ENCODE data around the gene UEVLD. TPM values are rescaled to one million over a fixed set of nuclear protein-coding genes. Genes with fewer than 3 reads are reported as not detected.
A peak's percentile ranks its signal among the peaks of the same experiment; 100 is the strongest.

UEVLD gene
- polyA plus RNA-seq, 1 donor from 2014 or later, result 11.3 TPM

- Histone ChIP-seq H2AFZ (ENCODE audit: low read depth, low read length) (no peak overlapping the region), H3K9me3 (ENCODE audit: low read length) (no peaks in the 10 kb centered on the region), H3K36me3 (ENCODE audit: insufficient read depth, low read length) (no peaks in the 10 kb centered on the region), H3K79me2 (replicated peaks; ENCODE audit: insufficient read depth, low read length) (no peaks in the 10 kb centered on the region), H3K9me2 (ENCODE audit: insufficient read depth, low read length) (no peaks in the 10 kb centered on the region), H3K27me3 (ENCODE audit: insufficient read depth, low read depth, low read length) (no peaks in the 10 kb centered on the region), H3K9ac (ENCODE audit: low read length) (no peak overlapping the region), H3F3A (ENCODE audit: insufficient read depth, low read length, poor library complexity, severe bottlenecking) (no peaks in the 10 kb centered on the region), H3K4me2 (ENCODE audit: low read length) (no peak overlapping the region), H3K27ac (ENCODE audit: low read length) (no peak overlapping the region), H3K4me3 (ENCODE audit: low read length) (no peak overlapping the region), H4K20me1 (ENCODE audit: insufficient read depth) (no peaks in the 10 kb centered on the region)
- no peak for TF ChIP-seq REST (IDR thresholded peaks at IDR 0.05; ENCODE audit: borderline replicate concordance)
- no peak for TF ChIP-seq TAF1 (IDR thresholded peaks at IDR 0.05; ENCODE audit: low read depth)
- TF ChIP-seq, protein P1, sequence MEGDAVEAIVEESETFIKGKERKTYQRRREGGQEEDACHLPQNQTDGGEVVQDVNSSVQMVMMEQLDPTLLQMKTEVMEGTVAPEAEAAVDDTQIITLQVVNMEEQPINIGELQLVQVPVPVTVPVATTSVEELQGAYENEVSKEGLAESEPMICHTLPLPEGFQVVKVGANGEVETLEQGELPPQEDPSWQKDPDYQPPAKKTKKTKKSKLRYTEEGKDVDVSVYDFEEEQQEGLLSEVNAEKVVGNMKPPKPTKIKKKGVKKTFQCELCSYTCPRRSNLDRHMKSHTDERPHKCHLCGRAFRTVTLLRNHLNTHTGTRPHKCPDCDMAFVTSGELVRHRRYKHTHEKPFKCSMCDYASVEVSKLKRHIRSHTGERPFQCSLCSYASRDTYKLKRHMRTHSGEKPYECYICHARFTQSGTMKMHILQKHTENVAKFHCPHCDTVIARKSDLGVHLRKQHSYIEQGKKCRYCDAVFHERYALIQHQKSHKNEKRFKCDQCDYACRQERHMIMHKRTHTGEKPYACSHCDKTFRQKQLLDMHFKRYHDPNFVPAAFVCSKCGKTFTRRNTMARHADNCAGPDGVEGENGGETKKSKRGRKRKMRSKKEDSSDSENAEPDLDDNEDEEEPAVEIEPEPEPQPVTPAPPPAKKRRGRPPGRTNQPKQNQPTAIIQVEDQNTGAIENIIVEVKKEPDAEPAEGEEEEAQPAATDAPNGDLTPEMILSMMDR (IDR thresholded peaks at IDR 0.05; ENCODE audit: poor library complexity, severe bottlenecking), result peak; percentile 73
- TF ChIP-seq SMC3 (conservative IDR thresholded peaks at IDR 0.05; ENCODE audit: poor library complexity), result peak; percentile 82
- peak; percentile 77 for TF ChIP-seq RAD21 (conservative IDR thresholded peaks at IDR 0.05)
- TF ChIP-seq EZH2 (IDR thresholded peaks at IDR 0.05; ENCODE audit: borderline replicate concordance, insufficient read depth, low read length, poor library complexity, severe bottlenecking), result no peak
- TF ChIP-seq MXI1 (conservative IDR thresholded peaks at IDR 0.05; ENCODE audit: poor library complexity, severe bottlenecking), result no peak
Measured at GRCh38 chr11:18540207-18541009, 48.1 kb downstream of the UEVLD start.

DNA sequence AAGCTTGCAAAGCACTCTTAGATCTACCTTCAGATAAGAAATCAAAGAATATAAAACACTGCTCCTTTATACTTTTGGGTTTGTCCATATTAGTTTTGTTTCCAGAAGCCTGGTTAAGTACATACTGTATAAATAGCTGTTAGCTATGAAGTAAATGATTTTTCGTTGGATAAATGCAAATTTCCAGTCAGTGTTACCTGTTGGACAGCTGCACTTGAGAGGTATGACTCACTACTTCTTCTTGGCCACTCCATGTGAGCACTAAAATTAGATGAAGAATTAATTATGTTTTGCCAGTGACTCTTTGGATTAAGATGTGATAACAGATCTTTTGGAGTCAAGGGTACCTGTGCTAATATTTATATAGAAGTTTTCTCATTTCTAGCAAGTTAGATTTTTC lies 52.3 kb downstream of the UEVLD start:
- H3K9me3 ChIP-seq (ENCODE audit: low read length), result no peaks in the 10 kb centered on the region
- no peaks in the 10 kb centered on the region for H3K36me3 ChIP-seq (ENCODE audit: insufficient read depth, low read length)
- H3K79me2 ChIP-seq (replicated peaks; ENCODE audit: insufficient read depth, low read length), result no peaks in the 10 kb centered on the region
- H3K27ac ChIP-seq (ENCODE audit: low read length), result no peak overlapping the region
- no peak overlapping the region for H3K4me2 ChIP-seq (ENCODE audit: low read length)
- H3K4me3 ChIP-seq (ENCODE audit: low read length), result no peak overlapping the region
- H3K27me3 ChIP-seq (ENCODE audit: insufficient read depth, low read depth, low read length), result no peaks in the 10 kb centered on the region
- no peaks in the 10 kb centered on the region for H3F3A ChIP-seq (ENCODE audit: insufficient read depth, low read length, poor library complexity, severe bottlenecking)
- H3K9me2 ChIP-seq (ENCODE audit: insufficient read depth, low read length), result no peaks in the 10 kb centered on the region
- TF ChIP-seq POLR2AphosphoS5 (IDR thresholded peaks at IDR 0.05) (no peak), EZH2 (IDR thresholded peaks at IDR 0.05; ENCODE audit: borderline replicate concordance, insufficient read depth, low read length, poor library complexity, severe bottlenecking) (no peak), REST (IDR thresholded peaks at IDR 0.05; ENCODE audit: borderline replicate concordance) (no peak)
- H3K9ac ChIP-seq (ENCODE audit: low read length), result no peak overlapping the region
- H4K20me1 ChIP-seq (ENCODE audit: insufficient read depth), result no peaks in the 10 kb centered on the region
- no peak overlapping the region for H2AFZ ChIP-seq (ENCODE audit: low read depth, low read length)
